ENCODE results near the gene ZNF74. TPM values are rescaled to one million over a fixed set of nuclear protein-coding genes. Genes with fewer than 3 reads are reported as not detected.

ZNF74 gene
- total and polyA plus RNA-seq, 2 experiments from 2014 or later = 15.6 to 17.9 TPM

- no peak overlapping the region for H2AFZ ChIP-seq
- peaks cover 6% of the 10 kb centered on the region for H3K27me3 ChIP-seq
- DNase-seq (ENCODE audit: low spot score) = no peak
- no peak overlapping the region for H3K4me2 ChIP-seq
- TF ChIP-seq EZH2 (IDR thresholded peaks at IDR 0.05; ENCODE audit: borderline replicate concordance) (no peak), CTCF (IDR thresholded peaks at IDR 0.05; ENCODE audit: poor library complexity) (no peak), EZH2phosphoT487 (IDR thresholded peaks at IDR 0.05; ENCODE audit: low read depth, severe bottlenecking, unreplicated experiment) (no peak)
- H3K79me2 ChIP-seq = peaks cover 7% of the 10 kb centered on the region
- H3K4me3 ChIP-seq = no peak overlapping the region
- WGBS (ENCODE audit: low lambda C conversion rate, missing lambda C conversion rate) = over 99% methylated on average over 78 of the region's 96 CpGs
- H3K36me3 ChIP-seq (replicated peaks; ENCODE audit: insufficient read depth, low read depth) = no peaks in the 10 kb centered on the region
- H4K20me1 ChIP-seq (ENCODE audit: insufficient read depth, poor library complexity, severe bottlenecking) = peaks cover 16% of the 10 kb centered on the region
- H3K9me3 ChIP-seq (ENCODE audit: low read depth) = no peaks in the 10 kb centered on the region
- no peak overlapping the region for H3K27ac ChIP-seq
- peaks cover 35% of the 10 kb centered on the region for H3K4me1 ChIP-seq (ENCODE audit: insufficient read depth)
- no peaks in the 10 kb centered on the region for H3K9me2 ChIP-seq (replicated peaks; ENCODE audit: insufficient read depth)
Measured at GRCh38 chr22:20425566-20426258, 31.8 kb downstream of the ZNF74 start.

- TF ChIP-seq CTCF (IDR thresholded peaks at IDR 0.05; ENCODE audit: poor library complexity) (no peak), EZH2phosphoT487 (IDR thresholded peaks at IDR 0.05; ENCODE audit: low read depth, severe bottlenecking, unreplicated experiment) (no peak), EZH2 (IDR thresholded peaks at IDR 0.05; ENCODE audit: borderline replicate concordance) (no peak)
- H3K4me3 ChIP-seq = no peak overlapping the region
- H3K9me3 ChIP-seq (ENCODE audit: low read depth) = no peaks in the 10 kb centered on the region
- no peaks in the 10 kb centered on the region for H3K9me2 ChIP-seq (replicated peaks; ENCODE audit: insufficient read depth)
- H3K27ac ChIP-seq = no peak overlapping the region
- H3K4me2 ChIP-seq = no peak overlapping the region
- H3K27me3 ChIP-seq = peaks cover 6% of the 10 kb centered on the region
- peaks cover 10% of the 10 kb centered on the region for H3K79me2 ChIP-seq
- no peak overlapping the region for H2AFZ ChIP-seq
- peaks cover 39% of the 10 kb centered on the region for H3K4me1 ChIP-seq (ENCODE audit: insufficient read depth)
- peaks cover 21% of the 10 kb centered on the region for H4K20me1 ChIP-seq (ENCODE audit: insufficient read depth, poor library complexity, severe bottlenecking)
- DNase-seq (ENCODE audit: low spot score) = no peak
- H3K36me3 ChIP-seq (replicated peaks; ENCODE audit: insufficient read depth, low read depth) = no peaks in the 10 kb centered on the region
- WGBS (ENCODE audit: low lambda C conversion rate, missing lambda C conversion rate) = 97% methylated on average over 12 of the region's 12 CpGs
Measured at GRCh38 chr22:20426259-20426615, 32.3 kb downstream of the ZNF74 start.

DNA sequence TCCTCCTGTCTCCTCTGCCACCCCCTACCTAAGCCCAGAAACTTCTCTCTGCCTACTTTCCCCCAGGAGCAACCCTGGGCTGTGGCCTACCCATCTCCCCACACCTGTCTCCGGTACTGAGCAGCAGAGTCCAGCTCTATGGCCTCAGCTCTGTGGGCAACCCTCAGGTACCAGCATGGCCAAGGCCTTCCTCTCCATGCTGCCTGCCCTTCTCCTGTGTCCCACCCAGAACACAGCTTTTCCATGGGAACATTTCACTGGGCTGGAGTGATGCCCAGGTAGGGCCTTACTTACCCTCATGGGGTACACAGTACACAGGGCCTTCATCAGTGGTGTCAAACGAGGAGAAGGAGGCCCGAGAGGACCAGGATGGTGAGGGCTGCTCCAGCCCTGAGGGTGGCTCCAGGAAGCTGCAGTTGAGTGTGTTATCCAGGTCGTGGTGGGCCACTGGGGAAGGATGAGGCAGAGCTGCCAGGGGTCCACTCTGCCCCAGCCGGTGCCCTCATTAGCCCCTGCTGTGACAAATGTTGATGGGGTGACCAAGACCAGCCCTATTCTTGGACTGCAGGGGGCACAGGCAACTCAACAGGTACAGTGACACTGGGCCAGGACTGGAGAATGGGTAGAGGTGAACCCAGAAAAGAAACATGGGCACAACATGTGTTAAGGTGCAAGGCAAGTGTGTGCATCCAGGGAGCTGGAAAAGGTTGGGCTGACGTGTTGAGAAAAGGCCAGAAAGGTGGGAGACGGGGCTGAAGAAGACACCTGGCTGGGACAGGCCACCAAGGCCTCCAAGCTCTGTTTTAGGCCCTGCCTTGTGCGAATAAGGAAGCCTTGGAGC, 33.4 kb downstream of the ZNF74 start:
- Histone ChIP-seq H2AFZ (no peak overlapping the region), H3K27me3 (peaks cover 13% of the 10 kb centered on the region), H3K27ac (no peak overlapping the region), H3K9me2 (replicated peaks; ENCODE audit: insufficient read depth) (no peaks in the 10 kb centered on the region), H3K4me2 (no peak overlapping the region), H4K20me1 (ENCODE audit: insufficient read depth, poor library complexity, severe bottlenecking) (peaks cover 32% of the 10 kb centered on the region), H3K4me3 (no peak overlapping the region), H3K9me3 (ENCODE audit: low read depth) (no peaks in the 10 kb centered on the region), H3K36me3 (replicated peaks; ENCODE audit: insufficient read depth, low read depth) (no peaks in the 10 kb centered on the region), H3K4me1 (ENCODE audit: insufficient read depth) (peaks cover 39% of the 10 kb centered on the region), H3K79me2 (peaks cover 19% of the 10 kb centered on the region)
- TF ChIP-seq EZH2phosphoT487 (IDR thresholded peaks at IDR 0.05; ENCODE audit: low read depth, severe bottlenecking, unreplicated experiment) (no peak), CTCF (IDR thresholded peaks at IDR 0.05; ENCODE audit: poor library complexity) (no peak), EZH2 (IDR thresholded peaks at IDR 0.05; ENCODE audit: borderline replicate concordance) (no peak)
- 96% methylated on average over 8 of the region's 8 CpGs for WGBS (ENCODE audit: low lambda C conversion rate, missing lambda C conversion rate)
- DNase-seq (ENCODE audit: low spot score) = no peak
